ENCODE results near the gene COQ3. TPM values are rescaled to one million over a fixed set of nuclear protein-coding genes. Genes with fewer than 3 reads are reported as not detected.

Gene COQ3, protein sequence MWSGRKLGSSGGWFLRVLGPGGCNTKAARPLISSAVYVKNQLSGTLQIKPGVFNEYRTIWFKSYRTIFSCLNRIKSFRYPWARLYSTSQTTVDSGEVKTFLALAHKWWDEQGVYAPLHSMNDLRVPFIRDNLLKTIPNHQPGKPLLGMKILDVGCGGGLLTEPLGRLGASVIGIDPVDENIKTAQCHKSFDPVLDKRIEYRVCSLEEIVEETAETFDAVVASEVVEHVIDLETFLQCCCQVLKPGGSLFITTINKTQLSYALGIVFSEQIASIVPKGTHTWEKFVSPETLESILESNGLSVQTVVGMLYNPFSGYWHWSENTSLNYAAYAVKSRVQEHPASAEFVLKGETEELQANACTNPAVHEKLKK
- total RNA-seq: 8.3 and 9.7 TPM in 2 replicates

DNA sequence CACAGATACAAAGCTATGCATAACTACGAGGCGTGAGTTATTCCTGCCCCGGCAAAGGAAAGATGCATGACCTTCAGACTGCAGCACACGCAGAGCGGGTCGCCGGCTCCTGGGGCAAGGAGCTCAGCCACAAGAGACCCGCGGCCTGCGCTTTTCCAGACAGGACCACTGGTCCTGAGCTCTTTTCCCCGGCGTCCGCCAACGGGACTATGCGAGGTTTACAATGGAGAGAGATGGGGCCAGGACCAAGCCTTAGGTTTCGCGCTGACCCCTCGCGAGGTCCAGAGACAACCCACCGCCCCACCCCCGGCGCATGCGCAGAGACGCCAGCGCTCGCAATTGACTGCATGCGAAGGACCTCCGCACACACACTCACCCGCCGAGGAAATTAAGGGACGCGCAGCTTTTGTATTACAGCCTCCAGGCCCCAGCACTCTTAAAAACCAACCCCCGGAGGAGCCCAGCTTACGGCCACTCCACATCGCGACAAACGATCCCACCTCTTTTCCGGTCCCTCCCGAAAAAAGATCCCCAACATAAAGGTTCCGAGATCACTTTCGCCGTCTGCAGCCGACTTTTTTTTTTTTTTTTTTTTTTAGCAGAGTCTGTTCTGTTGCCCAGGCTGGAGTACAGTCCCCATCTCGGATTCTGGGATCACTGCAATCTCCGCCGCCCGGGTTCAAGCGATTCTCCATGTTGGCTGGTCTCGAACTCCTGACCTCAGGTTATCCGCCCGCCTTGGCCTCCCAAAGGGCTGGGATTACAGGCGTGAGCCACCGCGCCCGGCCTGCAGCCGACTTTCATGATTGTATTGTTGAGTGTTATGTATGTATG, at the start of gene COQ3:
TSS of gene COQ3 (minus strand) at position 498 of the 834 bp plus-strand sequence. CDS start at position 482, 16 bp downstream.
- intact Hi-C loops (cut with micrococcal nuclease): loop anchor here (1.0 to 2.0 kb wide), 2 partner anchors 31 to 59 kb away; partner anchors contain the start of gene PNISR

DNA sequence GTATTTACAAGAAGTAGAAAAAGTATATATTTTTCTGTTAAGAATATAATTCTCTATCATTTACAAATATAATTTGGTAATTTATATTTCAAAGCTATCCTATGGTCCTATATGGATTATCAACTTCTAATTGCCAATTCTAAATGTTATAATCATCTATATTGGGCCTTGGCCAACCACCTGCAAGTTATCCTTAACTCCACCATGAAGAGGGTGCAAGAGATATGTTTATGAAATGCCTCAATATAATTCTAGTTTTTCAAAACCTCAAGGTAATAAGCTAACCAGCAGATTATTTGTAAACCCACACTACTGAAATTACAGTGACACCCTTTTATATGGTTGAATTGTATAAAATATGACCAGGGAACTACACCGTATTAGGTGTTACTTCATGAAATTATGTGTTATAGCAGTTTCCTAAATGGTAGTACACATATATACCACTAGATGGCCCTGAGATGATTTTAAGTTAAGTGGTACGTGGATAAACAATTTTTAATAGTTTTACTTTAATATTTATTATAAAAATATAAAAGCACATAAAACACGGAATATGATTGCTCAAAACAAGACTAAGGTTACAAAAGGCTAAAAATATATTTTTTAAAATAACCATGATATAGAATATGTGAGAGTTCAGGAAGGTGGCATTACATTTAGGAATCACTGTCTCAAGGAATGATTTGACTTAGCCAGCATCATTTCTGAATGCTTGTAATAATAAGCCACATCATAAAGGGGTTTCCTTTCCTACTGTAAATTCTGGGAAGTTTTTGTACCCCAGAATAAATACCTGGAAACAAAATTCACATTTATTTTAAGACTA, 40.9 kb upstream of the COQ3 start:
- intact Hi-C loops (cut with micrococcal nuclease): no loop called here

DNA sequence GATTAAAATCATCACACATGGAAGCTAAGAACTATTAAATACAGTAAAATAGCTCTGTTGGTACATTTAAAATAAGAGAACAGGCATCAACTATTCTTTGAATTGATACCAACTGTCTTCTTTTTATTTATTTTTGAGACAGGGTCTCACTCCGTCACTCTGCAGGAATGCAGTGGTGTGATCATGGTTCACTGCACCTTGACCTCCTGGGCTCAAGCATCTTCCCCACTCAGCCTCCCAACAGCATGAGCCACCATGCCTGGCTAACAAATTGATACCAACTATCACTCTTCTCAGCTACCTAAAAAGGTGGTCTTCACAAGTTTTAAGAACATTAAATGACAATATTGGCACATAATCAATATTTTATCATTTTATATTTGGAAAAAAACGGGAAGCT, 38.9 kb upstream of the COQ3 start:
- intact Hi-C loops (cut with micrococcal nuclease): no loop called here

DNA sequence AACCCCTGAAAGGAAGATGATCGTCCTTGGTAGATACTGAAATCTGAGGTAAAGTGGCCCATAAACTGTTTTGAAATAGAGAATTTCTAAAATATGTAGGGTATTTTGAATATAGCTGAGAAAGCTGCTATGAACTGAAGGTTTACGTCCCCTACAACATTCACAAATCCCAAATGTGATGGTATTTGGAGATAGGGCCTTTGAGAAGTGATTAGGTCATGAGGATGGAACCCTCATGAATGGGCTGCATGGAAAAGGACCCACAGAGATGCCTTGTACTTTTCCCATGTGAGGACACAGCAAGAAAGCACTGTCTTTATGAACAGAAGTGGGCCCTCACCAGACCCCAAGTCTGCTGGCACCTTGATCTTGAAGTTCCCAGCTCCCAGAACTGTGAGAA, 37.9 kb upstream of the COQ3 start:
- intact Hi-C loops (cut with micrococcal nuclease): no loop called here

DNA sequence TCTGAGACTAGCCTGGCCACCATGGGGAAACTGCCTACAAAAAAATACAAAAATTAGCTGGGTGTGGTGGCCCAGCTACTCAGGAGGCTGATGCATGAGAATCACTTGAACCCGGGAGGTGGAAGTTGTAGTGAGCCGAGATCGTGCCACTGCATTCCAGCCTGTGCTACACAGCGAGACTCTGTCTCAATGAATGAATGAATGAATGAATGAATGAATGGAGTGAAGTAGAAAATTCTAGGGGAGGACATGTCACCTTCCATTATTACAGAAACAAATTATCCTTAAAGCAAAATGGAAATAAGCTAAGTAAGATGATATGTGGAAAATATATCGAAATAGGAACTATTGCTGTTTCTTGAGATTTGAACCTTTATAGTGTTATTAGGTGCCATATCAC, 34.0 kb upstream of the COQ3 start:
- intact Hi-C loops (cut with micrococcal nuclease): no loop called here

DNA sequence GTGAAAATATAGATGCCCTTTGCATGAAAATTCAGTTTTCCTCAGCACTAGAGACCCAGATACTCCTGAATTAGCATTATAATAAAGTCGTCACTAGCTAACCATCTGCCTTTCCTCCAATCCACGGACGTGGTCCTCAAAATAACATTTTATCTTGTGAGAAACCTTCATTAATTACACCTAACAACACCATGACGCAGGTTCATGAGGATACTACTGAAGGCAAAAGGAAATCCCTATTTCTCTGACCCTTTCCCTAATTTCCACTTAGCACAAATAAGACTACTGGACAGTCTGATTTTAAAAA, 32.4 kb upstream of the COQ3 start:
- intact Hi-C loops (cut with micrococcal nuclease): no loop called here

DNA sequence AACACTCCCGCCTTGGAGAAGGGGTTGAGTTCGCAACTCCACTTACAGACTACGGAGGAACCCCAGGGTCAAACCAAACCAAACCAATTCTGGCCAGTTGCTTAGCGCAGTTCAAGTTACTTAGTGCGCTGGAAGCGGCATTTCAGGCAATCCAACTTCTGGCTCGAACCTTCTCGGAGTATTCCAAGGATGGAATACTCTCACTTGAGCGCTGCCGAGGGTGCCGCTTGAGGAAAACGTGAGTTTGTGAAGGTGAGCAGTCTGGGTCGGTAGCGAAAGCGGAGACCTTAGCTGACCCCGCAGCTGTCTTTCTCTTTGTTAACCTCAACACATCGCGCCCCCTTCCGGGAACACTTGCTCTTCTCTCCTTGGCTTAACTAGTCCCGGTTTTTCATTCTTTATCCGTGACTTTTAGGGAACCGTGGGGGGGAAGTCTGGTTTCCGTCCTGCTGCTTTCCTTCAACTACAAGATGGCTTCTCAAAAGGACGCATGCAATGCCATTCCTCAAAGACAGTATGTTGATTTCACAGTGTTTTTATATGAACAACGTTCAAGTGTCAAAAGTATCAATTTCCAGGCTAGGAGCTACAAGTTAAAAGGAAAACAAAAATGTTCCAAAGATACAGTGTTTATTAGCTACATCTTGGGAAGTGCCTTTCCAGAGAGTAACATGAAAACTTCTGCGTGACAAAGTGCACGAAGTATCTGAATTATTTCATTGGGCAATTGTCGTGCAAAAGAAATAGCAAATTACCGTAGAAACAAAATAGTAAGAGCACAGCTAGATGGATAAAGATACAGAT, 31.9 kb upstream of the COQ3 start:
- intact Hi-C loops (cut with micrococcal nuclease): loop anchor here (1.0 to 2.0 kb wide), 7 partner anchors 32 to 1455 kb away; partner anchors contain the start of genes ASCC3, CCNC, COQ3 and FBXL4

DNA sequence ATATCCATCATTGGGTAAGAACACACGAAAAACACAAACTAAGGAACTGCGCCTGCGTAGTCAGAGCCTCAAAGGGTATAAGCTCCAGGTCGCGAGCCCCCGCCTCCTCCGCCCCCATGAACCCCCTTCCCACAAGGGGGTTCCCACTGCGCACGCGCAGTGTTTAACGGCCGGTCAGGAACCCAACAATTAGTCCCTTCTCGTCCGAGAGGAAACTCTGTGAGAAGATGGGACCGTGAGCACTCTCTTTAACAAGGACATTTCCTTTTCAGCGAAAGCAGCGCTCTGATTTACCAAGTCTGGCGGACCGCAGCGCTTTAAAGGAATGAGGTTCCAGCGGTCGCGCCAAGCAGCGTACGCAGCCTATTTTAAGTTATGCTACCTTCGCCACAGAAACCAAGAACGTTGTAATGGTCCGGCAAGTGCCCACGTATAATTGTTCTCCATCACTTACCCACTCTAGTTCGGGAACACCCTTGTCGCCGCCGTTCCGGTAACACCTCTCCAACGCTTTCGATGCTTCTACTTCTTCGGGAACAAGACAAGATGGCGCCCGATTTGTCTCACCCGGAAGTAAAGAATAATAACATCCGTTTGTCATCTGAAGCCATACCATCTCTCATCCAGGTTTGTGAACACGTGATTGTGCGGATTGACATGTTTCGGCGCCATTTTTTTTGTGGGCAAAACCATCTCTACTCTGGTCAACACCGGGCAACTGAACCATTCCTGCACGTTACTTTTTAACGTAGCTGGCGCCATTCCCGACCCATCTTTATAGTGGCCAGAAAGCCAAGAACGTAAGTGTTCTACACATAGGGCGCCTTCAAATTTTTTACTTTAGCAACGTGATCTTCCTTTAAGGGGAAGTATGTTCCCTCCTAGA, 31.0 kb upstream of the COQ3 start, which contains the start of gene PNISR:
TSS of gene PNISR (minus strand) at position 548 of the 886 bp plus-strand sequence. CDS start 10,649 bp downstream, outside the sequence.
- intact Hi-C loops (cut with micrococcal nuclease): loop anchor here (1.0 to 2.0 kb wide), 7 partner anchors 31 to 1456 kb away; partner anchors contain the start of genes ASCC3, CCNC, COQ3 and FBXL4

DNA sequence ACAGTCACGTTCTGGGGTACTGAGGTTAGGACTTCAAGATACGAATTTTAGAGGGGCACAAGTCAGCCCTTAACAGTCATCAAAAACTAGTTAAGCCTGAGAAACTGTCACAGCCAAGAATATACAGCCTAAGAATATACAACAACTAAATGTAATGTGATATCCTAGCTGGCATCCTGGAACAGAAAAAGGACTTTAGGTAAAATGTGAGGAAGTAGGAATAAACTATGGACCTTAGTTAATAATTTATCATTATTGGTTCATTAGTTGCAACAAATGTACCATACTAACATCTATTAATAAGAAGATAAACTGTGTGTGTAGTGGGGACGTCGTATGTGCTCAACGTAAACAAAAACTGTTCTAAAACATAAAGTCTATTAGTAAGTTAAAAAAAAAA, 30.0 kb upstream of the COQ3 start:
- intact Hi-C loops (cut with micrococcal nuclease): loop anchor here (2.0 kb wide), 3 partner anchors 93 to 1457 kb away; partner anchors contain the start of genes ASCC3 and FBXL4

DNA sequence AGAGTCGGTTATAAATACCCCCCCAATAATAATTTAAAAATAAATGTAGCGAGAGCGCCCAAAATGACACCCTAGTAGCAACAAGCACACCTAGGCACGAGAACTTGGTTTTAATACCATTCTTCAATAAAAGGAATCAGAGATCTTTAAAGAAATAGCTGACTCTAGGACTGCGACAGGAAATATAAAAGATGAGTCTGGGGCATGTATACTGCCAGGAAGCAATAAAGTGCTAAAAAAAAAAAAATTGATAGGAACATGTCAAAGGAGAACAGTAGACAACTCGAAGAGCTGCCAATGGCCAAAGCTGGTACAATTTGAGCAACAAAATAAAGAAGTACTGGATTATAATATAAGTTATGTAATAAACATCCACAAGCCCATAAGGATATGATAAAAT, 28.9 kb upstream of the COQ3 start:
- intact Hi-C loops (cut with micrococcal nuclease): no loop called here

DNA sequence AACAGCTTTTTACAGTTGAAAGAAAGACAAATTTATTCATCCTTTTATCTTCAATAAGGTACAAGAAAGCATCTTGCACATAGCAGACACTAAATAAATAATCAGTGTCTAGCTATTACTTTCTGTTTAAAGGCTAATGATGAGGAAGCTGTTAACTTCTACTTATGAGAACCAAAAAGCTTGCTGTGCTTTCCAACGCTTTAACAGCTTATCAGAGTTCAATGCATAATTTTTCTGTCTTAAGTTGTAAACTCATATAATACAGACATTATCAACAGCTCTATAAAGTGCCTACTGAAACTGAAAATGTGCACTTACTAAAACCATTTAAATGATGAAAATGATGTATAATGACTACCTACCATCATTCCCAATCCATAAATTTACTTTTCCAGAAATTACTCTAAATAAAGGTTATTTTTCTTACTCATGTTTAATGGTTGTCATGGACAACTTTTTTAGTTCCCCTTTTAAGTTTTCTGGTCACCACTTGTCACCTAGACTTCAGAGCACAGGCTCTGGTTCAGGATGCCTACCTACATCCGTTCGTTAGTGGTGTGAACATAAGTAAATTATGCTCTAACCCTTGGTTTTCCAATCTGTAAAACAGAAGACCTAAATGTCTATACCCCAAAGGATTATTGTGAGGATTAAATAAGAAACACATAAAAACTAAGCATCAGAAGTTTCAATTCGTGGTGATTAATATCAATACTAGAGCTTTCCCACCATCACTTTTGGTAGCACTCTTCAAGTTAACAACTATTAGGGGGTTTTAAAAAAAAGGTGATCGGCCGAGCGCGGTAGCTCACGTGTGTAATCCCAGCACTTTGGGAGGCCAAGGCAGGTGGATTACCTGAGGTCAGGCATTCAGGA, 23.1 kb upstream of the COQ3 start:
- intact Hi-C loops (cut with micrococcal nuclease): no loop called here

DNA sequence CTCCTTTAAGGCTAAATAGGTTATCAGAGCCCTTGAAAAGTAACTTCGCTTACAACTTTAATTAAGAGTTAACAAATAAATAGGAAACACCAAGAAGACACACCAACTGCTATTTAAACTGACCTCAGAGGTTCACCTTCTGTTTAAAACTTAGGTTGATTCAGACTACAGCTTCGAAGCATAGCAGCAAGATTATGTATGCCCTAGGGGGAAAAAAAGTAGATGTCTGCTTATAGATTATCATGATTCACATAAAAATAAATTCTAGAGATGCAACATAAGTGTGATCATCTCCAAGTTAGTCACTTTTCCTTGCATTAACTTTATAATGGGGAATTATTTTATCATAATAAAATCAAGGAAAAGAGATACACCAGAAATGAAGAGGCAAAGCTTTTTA, 22.2 kb upstream of the COQ3 start:
- intact Hi-C loops (cut with micrococcal nuclease): no loop called here

DNA sequence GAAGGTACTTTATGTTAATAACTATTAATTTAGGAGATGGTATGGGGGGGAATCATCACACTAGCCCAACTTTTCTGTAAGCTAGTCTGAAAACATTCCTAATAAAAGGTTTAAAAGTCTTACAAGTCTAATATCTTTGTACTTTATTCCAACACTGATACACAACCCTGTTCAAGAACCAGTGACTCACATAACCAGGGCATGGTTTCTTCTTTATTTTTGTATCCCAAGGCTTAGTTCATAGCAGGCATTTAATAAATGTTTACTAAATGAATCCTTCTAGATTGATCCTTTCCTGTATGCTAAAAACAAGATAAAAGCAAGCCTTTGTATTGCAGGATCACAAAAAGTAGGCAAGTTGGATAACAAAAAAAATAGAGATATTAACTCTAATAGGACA, 21.5 kb upstream of the COQ3 start:
- intact Hi-C loops (cut with micrococcal nuclease): no loop called here

DNA sequence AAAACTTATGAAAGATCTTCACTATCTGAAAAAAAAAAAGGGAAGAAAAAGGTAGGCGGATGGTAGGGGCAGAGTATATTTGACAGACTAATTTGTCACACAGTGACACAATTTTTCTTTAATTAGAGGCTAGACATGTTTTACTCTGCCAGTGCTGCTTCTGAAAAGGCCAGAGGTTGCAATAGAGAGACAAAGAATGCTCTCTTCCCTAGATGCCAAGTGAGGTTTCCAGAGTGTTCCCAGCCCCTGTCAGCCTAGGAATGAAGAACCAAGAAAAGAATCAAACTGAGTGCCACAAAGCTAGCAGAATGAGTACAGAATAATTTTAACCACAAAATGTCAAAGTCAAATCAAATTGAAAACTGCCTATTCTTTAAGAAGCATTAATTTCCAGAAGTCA, 18.1 kb upstream of the COQ3 start:
- intact Hi-C loops (cut with micrococcal nuclease): no loop called here

DNA sequence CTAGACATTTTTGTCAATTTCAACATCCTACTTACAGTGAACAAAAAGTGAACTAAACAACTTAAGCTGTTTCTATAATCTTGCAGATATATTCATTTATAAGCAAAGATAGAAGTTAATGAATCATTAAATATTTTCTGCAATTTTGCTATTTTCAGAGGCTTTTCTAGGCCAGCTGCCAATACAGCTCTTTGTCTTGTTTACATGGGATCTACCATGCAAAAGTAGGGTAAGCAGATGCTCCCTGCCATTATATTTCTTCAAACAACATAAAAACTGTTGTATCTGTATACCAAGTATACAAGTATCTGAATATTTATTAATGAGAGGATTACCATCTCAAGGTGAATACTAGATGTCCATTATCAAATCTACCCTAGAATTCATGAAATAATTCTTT, 15.7 kb upstream of the COQ3 start:
- intact Hi-C loops (cut with micrococcal nuclease): no loop called here

DNA sequence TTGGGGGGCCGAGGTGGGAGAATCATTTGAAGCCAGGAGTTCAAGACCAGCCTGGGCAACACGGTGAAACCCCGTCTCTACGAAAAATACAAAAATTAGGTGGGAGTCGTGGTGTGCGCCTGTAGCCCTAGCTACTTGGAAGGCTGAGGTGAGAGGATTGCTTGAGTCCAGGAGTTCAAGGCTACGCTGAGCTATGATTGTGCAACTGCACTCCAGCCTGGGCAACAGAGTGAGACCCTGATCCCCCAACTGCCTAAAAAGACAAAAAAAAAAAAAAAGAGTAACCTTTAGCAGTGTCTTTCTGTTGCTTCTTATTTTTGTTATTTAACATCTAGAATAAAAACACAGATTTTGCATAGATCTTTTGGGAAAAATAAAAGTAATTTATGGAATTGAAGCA, 13.1 kb upstream of the COQ3 start:
- intact Hi-C loops (cut with micrococcal nuclease): no loop called here

DNA sequence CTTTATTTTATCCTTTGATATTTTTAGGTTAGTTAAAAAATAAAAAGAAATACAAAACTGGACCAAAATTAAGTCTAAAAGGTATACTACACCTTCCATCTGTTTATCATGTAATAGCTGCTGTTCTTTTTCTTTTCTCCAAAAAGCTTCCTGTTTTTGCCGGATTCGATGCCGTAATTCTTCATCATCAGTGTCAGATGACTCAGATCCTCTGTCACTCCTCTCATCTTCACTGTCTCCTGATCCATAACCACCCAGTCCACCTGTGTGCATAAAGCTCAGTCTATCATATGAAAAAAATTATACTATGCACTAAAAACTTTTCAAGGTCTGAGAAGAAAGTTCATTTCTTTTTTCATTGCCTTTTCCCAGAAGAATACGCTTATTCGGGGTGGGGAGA, 8.5 kb upstream of the COQ3 start:
- intact Hi-C loops (cut with micrococcal nuclease): no loop called here

DNA sequence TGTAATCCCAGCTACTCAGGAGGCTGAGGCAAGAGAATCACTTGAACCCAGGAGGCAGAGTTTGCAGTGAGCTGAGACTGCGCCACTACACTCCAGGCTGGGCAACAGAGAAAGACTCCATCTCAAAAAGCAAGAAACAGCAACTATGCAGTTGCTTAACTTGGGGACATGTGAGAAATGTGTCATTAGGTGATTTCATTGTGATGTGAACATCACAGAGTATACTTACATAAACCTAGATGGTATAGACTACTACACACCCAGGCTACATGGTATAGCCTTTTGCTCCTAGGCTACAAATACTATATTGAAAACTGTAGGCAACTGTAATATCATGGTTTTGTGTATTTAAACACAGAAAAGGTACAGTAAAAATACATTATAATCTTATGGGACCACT, 3.3 kb upstream of the COQ3 start:
- intact Hi-C loops (cut with micrococcal nuclease): no loop called here

DNA sequence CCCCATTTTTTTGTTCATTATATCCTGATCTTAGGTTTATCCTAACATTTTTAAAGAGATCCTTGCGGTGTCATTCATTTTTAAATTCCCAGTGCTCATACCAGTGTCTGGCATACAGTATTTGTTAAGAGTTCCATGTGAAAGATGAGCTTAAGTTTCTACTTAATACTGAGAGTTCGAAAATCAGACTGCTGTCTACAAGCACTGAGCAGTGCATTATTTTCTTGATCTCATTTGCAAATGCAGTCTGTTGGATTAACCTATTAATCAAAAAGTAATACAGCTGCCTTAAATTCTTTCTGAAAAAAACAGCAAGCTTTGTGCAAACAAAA, 663 bp downstream of the COQ3 start:
- intact Hi-C loops (cut with micrococcal nuclease): no loop called here

Data from T-helper 2 cell treated with Interferon-gamma antibody and Interleukin-4, amounts not matched to agents 100 ng/mL and 5 ng/mL, for 36 hours (primary cell).